ENCODE data around the gene SPINT3.

The SPINT3 gene

GRCh38 chr20:45496166-45496565 is 19.3 kb downstream of the SPINT3 start:
- Histone ChIP-seq H2AFZ (ENCODE audit: low read depth) (no peak overlapping the region), H4K20me1 (ENCODE audit: insufficient read depth) (no peaks in the 10 kb centered on the region), H3K4me3 (IDR thresholded peaks at IDR 0.05; ENCODE audit: insufficient read depth, low read depth, low read length) (no peak overlapping the region), H3K79me2 (ENCODE audit: insufficient read depth, low read depth) (no peaks in the 10 kb centered on the region), H3K4me2 (no peak overlapping the region), H3K9ac (no peak overlapping the region), H3K27ac (no peak overlapping the region), H3K27me3 (ENCODE audit: insufficient read depth, low read depth) (no peaks in the 10 kb centered on the region), H3K36me3 (ENCODE audit: insufficient read depth) (no peaks in the 10 kb centered on the region), H3K4me1 (ENCODE audit: low read depth, poor library complexity, severe bottlenecking) (no peaks in the 10 kb centered on the region)
- TF ChIP-seq CTCF (conservative IDR thresholded peaks at IDR 0.05; ENCODE audit: low read depth, low read length), result no peak

DNA sequence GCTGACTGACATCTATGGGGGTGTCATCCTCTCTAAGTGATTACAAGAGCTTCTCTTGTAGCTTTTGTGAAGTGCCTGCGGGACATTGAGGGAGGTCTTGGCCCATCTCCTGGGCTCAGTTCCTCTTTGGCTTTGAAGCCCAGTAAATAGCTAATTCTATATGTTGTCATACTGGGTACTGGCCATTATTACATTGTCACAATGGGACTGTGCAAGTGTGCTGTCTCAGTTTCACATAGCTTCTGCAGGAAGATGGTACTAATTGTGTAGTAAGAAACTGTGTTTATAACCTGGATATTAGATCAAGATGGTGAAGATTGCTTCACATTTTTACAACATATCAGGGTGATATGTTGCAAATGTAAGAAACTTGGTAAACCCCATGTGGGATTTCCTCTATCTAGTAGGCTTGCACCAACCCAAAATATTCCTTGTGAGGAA is 19.9 kb downstream of the SPINT3 start:
- no peak overlapping the region for H3K9ac ChIP-seq
- no peaks in the 10 kb centered on the region for H4K20me1 ChIP-seq (ENCODE audit: insufficient read depth)
- H3K4me2 ChIP-seq, result no peak overlapping the region
- TF ChIP-seq CTCF (conservative IDR thresholded peaks at IDR 0.05; ENCODE audit: low read depth, low read length), result no peak
- H3K36me3 ChIP-seq (ENCODE audit: insufficient read depth), result no peaks in the 10 kb centered on the region
- H3K4me3 ChIP-seq (IDR thresholded peaks at IDR 0.05; ENCODE audit: insufficient read depth, low read depth, low read length), result no peak overlapping the region
- H2AFZ ChIP-seq (ENCODE audit: low read depth), result no peak overlapping the region
- H3K27me3 ChIP-seq (ENCODE audit: insufficient read depth, low read depth), result no peaks in the 10 kb centered on the region
- H3K27ac ChIP-seq, result no peak overlapping the region
- no peaks in the 10 kb centered on the region for H3K79me2 ChIP-seq (ENCODE audit: insufficient read depth, low read depth)
- no peaks in the 10 kb centered on the region for H3K4me1 ChIP-seq (ENCODE audit: low read depth, poor library complexity, severe bottlenecking)

DNA sequence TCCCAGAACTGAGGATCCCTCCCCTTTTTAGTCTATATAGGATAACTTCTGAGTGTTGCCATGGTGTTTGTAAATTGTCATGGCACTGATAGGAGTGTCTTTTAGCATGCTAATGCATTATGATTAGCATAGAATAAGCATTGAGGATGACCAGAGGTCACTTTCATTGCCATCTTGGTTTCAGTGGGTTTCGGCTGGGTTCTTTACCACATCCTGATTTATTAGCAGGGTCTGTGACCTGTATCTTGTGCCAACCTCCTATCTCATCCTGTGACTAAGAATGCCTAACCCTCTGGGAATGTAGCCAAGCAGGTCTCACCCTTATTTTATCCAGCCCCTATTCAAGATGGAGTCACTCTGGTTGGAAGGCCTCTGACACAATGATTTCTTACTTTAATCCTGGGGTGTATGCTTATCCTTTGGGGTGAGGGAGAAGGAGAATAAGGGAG is 26.3 kb downstream of the SPINT3 start:
- no peaks in the 10 kb centered on the region for H3K4me1 ChIP-seq (ENCODE audit: low read depth, poor library complexity, severe bottlenecking)
- H3K79me2 ChIP-seq (ENCODE audit: insufficient read depth, low read depth), result no peaks in the 10 kb centered on the region
- TF ChIP-seq CTCF (conservative IDR thresholded peaks at IDR 0.05; ENCODE audit: low read depth, low read length), result no peak
- H2AFZ ChIP-seq (ENCODE audit: low read depth), result no peak overlapping the region
- no peak overlapping the region for H3K4me3 ChIP-seq (IDR thresholded peaks at IDR 0.05; ENCODE audit: insufficient read depth, low read depth, low read length)
- H3K9ac ChIP-seq, result no peak overlapping the region
- no peaks in the 10 kb centered on the region for H3K27me3 ChIP-seq (ENCODE audit: insufficient read depth, low read depth)
- H3K36me3 ChIP-seq (ENCODE audit: insufficient read depth), result no peaks in the 10 kb centered on the region
- H4K20me1 ChIP-seq (ENCODE audit: insufficient read depth), result no peaks in the 10 kb centered on the region
- H3K27ac ChIP-seq, result no peak overlapping the region
- H3K4me2 ChIP-seq, result no peak overlapping the region

DNA sequence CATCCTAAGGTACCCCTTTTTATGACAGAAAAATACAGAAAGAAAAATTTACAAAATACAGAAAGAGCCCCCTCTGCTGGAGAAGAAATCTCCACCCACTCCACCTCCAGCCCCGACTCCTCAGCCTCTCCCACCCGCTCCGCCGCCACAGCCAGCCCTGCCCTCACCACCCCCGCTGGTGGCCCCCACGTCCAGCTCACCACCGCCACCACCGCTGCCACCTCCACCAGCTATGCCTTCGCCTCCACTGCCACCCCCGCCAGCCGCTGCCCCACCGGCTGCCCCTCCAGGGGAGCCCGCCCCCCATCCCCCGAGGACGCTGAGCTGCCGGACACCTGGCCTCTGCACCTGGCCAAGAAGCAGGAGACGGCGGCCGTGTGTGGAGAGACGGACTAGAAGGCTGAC is 28.2 kb downstream of the SPINT3 start:
- no peak overlapping the region for H3K27ac ChIP-seq
- TF ChIP-seq CTCF (conservative IDR thresholded peaks at IDR 0.05; ENCODE audit: low read depth, low read length), result no peak
- no peaks in the 10 kb centered on the region for H3K4me1 ChIP-seq (ENCODE audit: low read depth, poor library complexity, severe bottlenecking)
- no peak overlapping the region for H3K4me2 ChIP-seq
- no peaks in the 10 kb centered on the region for H4K20me1 ChIP-seq (ENCODE audit: insufficient read depth)
- no peaks in the 10 kb centered on the region for H3K27me3 ChIP-seq (ENCODE audit: insufficient read depth, low read depth)
- no peak overlapping the region for H3K4me3 ChIP-seq (IDR thresholded peaks at IDR 0.05; ENCODE audit: insufficient read depth, low read depth, low read length)
- H2AFZ ChIP-seq (ENCODE audit: low read depth), result no peak overlapping the region
- no peaks in the 10 kb centered on the region for H3K79me2 ChIP-seq (ENCODE audit: insufficient read depth, low read depth)
- H3K9ac ChIP-seq, result no peak overlapping the region
- no peaks in the 10 kb centered on the region for H3K36me3 ChIP-seq (ENCODE audit: insufficient read depth)
